Heart right ventricle (tissue), 16 donors: Measurements from ENCODE around the gene ENTREP3. TPM values are rescaled to one million over a fixed set of nuclear protein-coding genes. Genes with fewer than 3 reads are reported as not detected.
"Not testable (repeated sequence)": the region's sequence is repeated elsewhere in the genome, so short reads cannot be mapped to it uniquely, and the experiment has no call there.

ENCODE experiments used
- ATAC-seq, 8 donors: fragments of 200-7000 bp; cut with Tn5 transposase; one replicate each; pipeline ENCODE4 v1.9.1; 2020; ENCODE audit warnings: mild to moderate bottlenecking in 8 of 8, moderate library complexity in 8 of 8, moderate number of reproducible peaks in 1 of 8
- DNase-seq, 2 donors: peaks; one replicate each; pipeline ENCODE4 v3.0.0-alpha.2; 2020
- H3K27ac ChIP-seq, 10 donors: fragments of 200-600 bp; sonication (generic) in 2 of 10; one replicate each; pipeline versions ENCODE4 v1.5.0 to v1.8.0; 2020 to 2022; ENCODE audit warnings: mild to moderate bottlenecking in 3 of 10
- H3K27me3 ChIP-seq, 7 donors: fragments of 200-600 bp; one replicate each; pipeline ENCODE4 v1.8.0; 2021 to 2022; ENCODE audit warnings: mild to moderate bottlenecking in 2 of 7
- H3K36me3 ChIP-seq, 9 donors: fragments of 200-600 bp; sonication (generic) in 1 of 9; one replicate each; pipeline versions ENCODE4 v1.5.0 to v1.8.0; 2020 to 2022; ENCODE audit warnings: mild to moderate bottlenecking in 2 of 9
- H3K4me1 ChIP-seq, 9 donors: fragments of 200-600 bp; sonication (generic) in 1 of 9; one replicate each; pipeline versions ENCODE4 v1.5.0 to v1.8.0; 2020 to 2022; ENCODE audit warnings: mild to moderate bottlenecking in 4 of 9
- H3K4me3 ChIP-seq, 10 donors: fragments of 200-600 bp; sonication (generic) in 2 of 10; one replicate each; pipeline versions ENCODE4 v1.5.0 to v1.8.0; 2020 to 2022; ENCODE audit warnings: mild to moderate bottlenecking in 7 of 10, moderate library complexity in 2 of 10
- H3K9me3 ChIP-seq, 11 donors: fragments of 200-600 bp in 10 of 11; sonication (generic) in 2 of 11; one replicate each; pipeline versions ENCODE4 v1.5.0 to v1.8.0; 2013 to 2022; ENCODE audit warnings: mild to moderate bottlenecking in 2 of 11, control low read depth in 1 of 11, moderate library complexity in 1 of 11
- CTCF ChIP-seq, 9 donors: fragments of 200-600 bp; sonication (generic) in 2 of 9; IDR thresholded peaks; one replicate each; pipeline versions ENCODE4 v1.5.0 to v1.8.0; 2021 to 2022; ENCODE audit warnings: antibody characterized with exemption in 9 of 9, mild to moderate bottlenecking in 5 of 9, moderate library complexity in 1 of 9
- WGBS, 2 donors: extraction: QIAGEN DNeasy Blood & Tissue Kit; methylation state at CpG; one replicate each; pipeline ENCODE4 v1.1.7; 2013; ENCODE audit warnings: inconsistent platforms in 1 of 2; 5-methylcytosine and 5-hydroxymethylcytosine counted together
- intact Hi-C, 10 donors: fragments of 100-400 bp; cut with DNase I; formaldehyde crosslinking; loops; one replicate each; pipeline versions ENCODE4 v1.11.1 to v1.14.2; 2022
- polyA plus RNA-seq, 2 donors: library from polyadenylated mRNA; stranded (reverse); fragments of 200-250 nt; gene quantifications; one replicate each; pipeline ENCODE4 v1.2.3, GENCODE V29; 2013
- total RNA-seq, 10 donors: library from RNA; stranded (reverse); fragmentation: NEBNext Ultra II Directional in 3 of 10; extraction: Animal tissue kit (Norgen Biotek cat#: 25700) in 3 of 10; gene quantifications; one replicate each; pipeline versions ENCODE4 v1.2.1 to v1.2.4, GENCODE V29; 2021 to 2023
- donor health status: Arrhythmogenic right ventricular cardiomyopathy.
- donor health status: ischemic (EF 13 %, LVEDD 7.1; RV severe dilation, severe dysfunction).
- donor health status: healthy with polysubstance abuse.
- donor health status: DM: no; HTN: yes; CAD: no.
- donor health status: DM: no; HTN: no; CAD: no.
- donor health status: ischemic (EF 25% LVEDD 6.9; RV normal size, moderate dysfunction).
- donor health status: ischemic (EF 25% LVEDD 5.7; RV mildly dilated, moderate dysfunction).
- donor health status: healthy.
- donor health status: DM: yes; HTN: yes; CAD: no.
- donor health status: Ischemic cardiomyopathy.
- donor health status: ischemic (EF 35%, LVEDD 5.7; RV mildly dilated, moderate dysfunction).
- donor health status: nonischemic (EF 11% LVEDD 7.7; RV severe dilation, severe dysfunction).
- donor health status: DM: yes; HTN: yes; CAD: no.
- donor health status: PGD.
- donor health status: ischemic (EF 29% LVEDD 5.4; RV normal size, mild dysfunction).
- donor health status: nonischemic (EF 23%, LVEDD 6.1; RV moderate dilation, normal function).

Gene ENTREP3
- total and polyA plus RNA-seq, 12 donors = 7.1 to 21.0 (median 11.3) TPM

GRCh38 chr1:155250246-155250632 lies 5.0 kb downstream of the ENTREP3 start:
- Histone ChIP-seq H3K36me3 (peaks cover 0 to 25% (median 4%) of the 10 kb centered on the region in 9 donors), H3K27me3 (no peaks in the 10 kb centered on the region), H3K4me1 (peaks cover 12 to 37% (median 26%) of the 10 kb centered on the region in 9 donors), H3K9me3 (no peaks in the 10 kb centered on the region), H3K4me3 (peak overlapping the region in 7 of 10 donors; percentile 12 to 57 (median 37)), H3K27ac (peak overlapping the region in 6 of 10 donors; percentile 15 to 90 (median 45))
- ATAC-seq = peak in 1 of 8 donors; percentile 1
- no peak for TF ChIP-seq CTCF (IDR thresholded peaks at IDR 0.05)
- intact Hi-C loops = loop anchor here in 9 of 10 donors (1.0 to 10.0 kb wide), 10 partner anchors 72 to 345 kb away; partner anchors contain the start of gene RUSC1 (in 5 of the 9)
- no peak for DNase-seq
- WGBS, 2 donors = 26 to 27% methylated on average over 28 of the region's 28 CpGs

GRCh38 chr1:155247667-155248553 lies 7.4 kb downstream of the ENTREP3 start:
- intact Hi-C loops = loop anchor here in 1 of 10 donors (5.0 kb wide), 1 partner anchor 344 kb away; no protein-coding TSS in a partner anchor
- Histone ChIP-seq H3K36me3 (peaks cover 0 to 25% (median 4%) of the 10 kb centered on the region in 9 donors), H3K9me3 (no peaks in the 10 kb centered on the region), H3K4me3 (no peak overlapping the region), H3K27ac (peak overlapping the region in 1 of 10 donors; percentile 58), H3K4me1 (peaks cover 4 to 38% (median 22%) of the 10 kb centered on the region in 9 donors), H3K27me3 (no peaks in the 10 kb centered on the region)
- ATAC-seq = no peak
- 83 to 84% methylated on average over 26 of the region's 26 CpGs for WGBS, 2 donors
- DNase-seq = no peak
- TF ChIP-seq CTCF (IDR thresholded peaks at IDR 0.05) = no peak

- not testable (repeated sequence) for H3K4me3 ChIP-seq, DNase-seq, ATAC-seq, H3K27me3 ChIP-seq, H3K27ac ChIP-seq, H3K9me3 ChIP-seq
- WGBS, 2 donors = 97% methylated on average over 3 of the region's 3 CpGs
- intact Hi-C loops = loop anchor here in 1 of 10 donors (5.0 kb wide), 1 partner anchor 346 kb away; no protein-coding TSS in a partner anchor
- peaks cover 0 to 25% (median 4%) of the 10 kb centered on the region in 9 donors for H3K36me3 ChIP-seq
- peaks cover 4 to 40% (median 23%) of the 10 kb centered on the region in 9 donors for H3K4me1 ChIP-seq
Measured at GRCh38 chr1:155246796-155247195, 8.5 kb downstream of the ENTREP3 start.

GRCh38 chr1:155245163-155245524 lies 10.1 kb downstream of the ENTREP3 start:
- DNase-seq (no peak), ATAC-seq (no peak)
- TF ChIP-seq CTCF (IDR thresholded peaks at IDR 0.05) = no peak
- peak overlapping the region; percentile 71 to 96 (median 92) for H3K27ac ChIP-seq
- WGBS, 2 donors = 62 to 66% methylated on average over 8 of the region's 8 CpGs
- peaks cover 0 to 25% (median 4%) of the 10 kb centered on the region in 9 donors for H3K36me3 ChIP-seq
- no peaks in the 10 kb centered on the region for H3K9me3 ChIP-seq
- intact Hi-C loops = loop anchor here in 1 of 10 donors (5.0 kb wide), 1 partner anchor 347 kb away; no protein-coding TSS in a partner anchor
- H3K27me3 ChIP-seq = no peaks in the 10 kb centered on the region
- H3K4me1 ChIP-seq = peaks cover 3 to 42% (median 26%) of the 10 kb centered on the region in 9 donors
- peak overlapping the region in 9 of 10 donors; percentile 46 to 84 (median 70) for H3K4me3 ChIP-seq
